Hepatocyte (in vitro differentiated cells): ENCODE data around the gene MRC1. TPM values are rescaled to one million over a fixed set of nuclear protein-coding genes. Genes with fewer than 3 reads are reported as not detected.
"Not testable (repeated sequence)": the region's sequence is repeated elsewhere in the genome, so short reads cannot be mapped to it uniquely, and the experiment has no call there.

Source experiments
- DNase-seq: peaks from one replicate; pipeline ENCODE4 v3.0.0-alpha.2; 2016; ENCODE audit warnings: low spot score
- H2AFZ ChIP-seq: fragments of 200-600 bp; sonication (generic); 2 replicates; pipeline ENCODE4 v1.6.0; 2016; ENCODE audit warnings: antibody characterized with exemption, mild to moderate bottlenecking
- H3K27ac ChIP-seq: fragments of 200-600 bp; sonication (generic); 2 replicates; pipeline ENCODE4 v1.5.1; 2016; ENCODE audit warnings: mild to moderate bottlenecking
- H3K27me3 ChIP-seq: fragments of 200-600 bp; sonication (generic); 2 replicates; pipeline ENCODE4 v1.6.1; 2016
- H3K36me3 ChIP-seq: fragments of 200-600 bp; sonication (generic); replicated peaks from 2 replicates; pipeline ENCODE4 v1.5.1; 2016; ENCODE audit warnings: low read depth; ENCODE audit not compliant: insufficient read depth
- H3K4me1 ChIP-seq: fragments of 200-600 bp; sonication (generic); 2 replicates; pipeline ENCODE4 v1.5.1; 2016; ENCODE audit warnings: mild to moderate bottlenecking, moderate library complexity; ENCODE audit not compliant: insufficient read depth
- H3K4me2 ChIP-seq: fragments of 200-600 bp; sonication (generic); 2 replicates; pipeline ENCODE4 v1.6.0; 2016
- H3K4me3 ChIP-seq: fragments of 200-600 bp; sonication (generic); 2 replicates; pipeline ENCODE4 v1.5.1; 2016; ENCODE audit warnings: mild to moderate bottlenecking
- H3K79me2 ChIP-seq: fragments of 200-600 bp; sonication (generic); 2 replicates; pipeline ENCODE4 v1.6.0; 2017; ENCODE audit warnings: mild to moderate bottlenecking
- H3K9me2 ChIP-seq: fragments of 200-600 bp; sonication (generic); replicated peaks from 2 replicates; pipeline ENCODE4 v1.6.0; 2017; ENCODE audit warnings: mild to moderate bottlenecking; ENCODE audit not compliant: insufficient read depth
- H3K9me3 ChIP-seq: fragments of 200-600 bp; sonication (generic); 2 replicates; pipeline ENCODE4 v1.5.1; 2016; ENCODE audit warnings: low read depth, mild to moderate bottlenecking
- H4K20me1 ChIP-seq: fragments of 200-600 bp; sonication (generic); 2 replicates; pipeline ENCODE4 v1.6.0; 2016; ENCODE audit warnings: mild to moderate bottlenecking; ENCODE audit not compliant: insufficient read depth, poor library complexity, severe bottlenecking
- EZH2 ChIP-seq: fragments of 200-600 bp; sonication (generic); IDR thresholded peaks from 2 replicates; pipeline ENCODE4 v1.6.1; 2016; ENCODE audit warnings: antibody characterized with exemption, mild to moderate bottlenecking, borderline replicate concordance
- EZH2phosphoT487 ChIP-seq: fragments of 200-600 bp; sonication (generic); IDR thresholded peaks from one replicate; pipeline ENCODE4 v1.6.1; 2018; ENCODE audit warnings: antibody characterized with exemption, mild to moderate bottlenecking, low read depth, moderate library complexity; ENCODE audit not compliant: unreplicated experiment, severe bottlenecking
- WGBS: methylation state at CpG from one replicate; pipeline ENCODE4 v1.1.6; 2016; ENCODE audit warnings: low lambda C conversion rate; ENCODE audit errors: missing lambda C conversion rate; 5-methylcytosine and 5-hydroxymethylcytosine counted together
- polyA plus RNA-seq: library from polyadenylated mRNA; unstranded; fragments of >200 nt; fragmentation: Nextera tagmentation; extraction: Ambion mirVana; gene quantifications from 2 replicates; pipeline ENCODE4 v1.2.1, GENCODE V29; 2016
- total RNA-seq: library from RNA; depleted of rRNA; stranded (reverse); fragments of >200 nt; gene quantifications from 2 replicates; pipeline ENCODE4 v1.2.3, GENCODE V29; 2014
- TF ChIP-seq, protein P1 (sequence below): fragments of 200-600 bp; sonication (generic); IDR thresholded peaks from 2 replicates; pipeline ENCODE4 v1.5.1; 2016; ENCODE audit warnings: antibody characterized with exemption, mild to moderate bottlenecking; ENCODE audit not compliant: poor library complexity

Gene MRC1
- total and polyA plus RNA-seq, 2 experiments from 2014 or later, result 0.30 to 2.4 TPM

DNA sequence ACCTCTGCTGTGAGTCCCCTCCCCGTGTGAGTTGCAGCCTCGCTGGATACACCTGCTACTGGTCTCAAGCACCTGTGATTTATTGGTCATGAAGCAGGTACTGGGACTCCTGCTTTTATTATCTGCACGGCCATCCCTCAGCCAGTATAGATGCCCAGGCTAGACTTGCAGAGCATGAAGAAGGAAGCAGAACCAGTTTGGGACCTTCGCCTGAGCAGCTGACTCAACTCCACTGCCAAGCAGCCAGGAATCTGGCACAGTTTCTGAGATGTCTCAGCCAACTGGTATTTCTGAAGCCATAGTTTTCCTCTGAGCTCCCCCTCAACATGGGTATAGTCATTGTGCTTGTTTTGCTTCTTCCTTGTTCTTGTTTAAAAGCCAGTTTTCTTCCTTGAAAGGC is 114.6 kb downstream of the MRC1 start:
- Histone ChIP-seq H3K79me2 (no peaks in the 10 kb centered on the region), H3K27ac (no peak overlapping the region), H3K9me3 (no peaks in the 10 kb centered on the region), H3K4me3 (no peak overlapping the region), H3K27me3 (no peaks in the 10 kb centered on the region), H3K4me1 (no peaks in the 10 kb centered on the region), H4K20me1 (no peaks in the 10 kb centered on the region), H3K4me2 (no peak overlapping the region), H3K9me2 (no peaks in the 10 kb centered on the region), H3K36me3 (no peaks in the 10 kb centered on the region), H2AFZ (no peak overlapping the region)
- DNase-seq, result peak; percentile 12
- 53% methylated on average over 4 of the region's 4 CpGs for WGBS
- TF ChIP-seq EZH2phosphoT487, result no peak

DNA sequence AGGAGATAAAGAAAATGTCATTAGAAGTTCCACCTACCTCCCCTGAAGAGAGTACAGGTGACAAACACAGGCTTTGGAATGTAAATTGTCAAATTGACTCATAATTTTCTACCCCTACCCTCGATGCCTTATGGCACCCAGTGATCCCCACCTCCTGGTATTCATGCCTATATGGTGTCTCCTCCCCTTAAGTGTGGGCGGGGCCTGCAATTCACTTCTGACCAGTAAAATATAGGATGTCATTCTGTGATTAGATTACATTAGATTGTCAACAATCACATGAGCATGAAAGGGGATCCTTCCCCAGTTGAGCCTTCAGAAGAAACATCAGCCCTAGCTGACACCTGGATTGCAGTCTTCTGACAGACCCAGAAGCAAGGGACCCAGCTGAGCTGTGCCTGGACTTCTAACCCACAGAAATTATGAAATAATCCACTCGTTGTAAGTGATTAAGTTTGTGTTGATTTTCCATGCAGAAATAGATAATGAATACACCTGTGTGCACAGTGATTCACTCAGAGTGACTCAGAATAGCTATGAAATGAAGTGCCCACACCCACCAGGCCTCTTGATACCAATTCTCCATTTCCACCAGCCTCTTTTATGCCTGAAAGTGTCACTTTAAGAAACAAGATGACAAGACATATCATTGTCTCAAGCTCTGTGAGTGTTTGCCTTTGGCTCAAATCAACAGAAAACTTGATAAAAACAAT is 134.0 kb downstream of the MRC1 start:
- Histone ChIP-seq H2AFZ (no peak overlapping the region), H3K27me3 (no peaks in the 10 kb centered on the region), H3K36me3 (no peaks in the 10 kb centered on the region), H3K9me3 (no peaks in the 10 kb centered on the region), H3K4me1 (no peaks in the 10 kb centered on the region), H3K4me3 (no peak overlapping the region), H4K20me1 (no peaks in the 10 kb centered on the region), H3K4me2 (no peak overlapping the region), H3K9me2 (no peaks in the 10 kb centered on the region), H3K79me2 (no peaks in the 10 kb centered on the region), H3K27ac (no peak overlapping the region)
- no peak for DNase-seq
- 75% methylated on average over 3 of the region's 3 CpGs for WGBS
- TF ChIP-seq, protein P1, sequence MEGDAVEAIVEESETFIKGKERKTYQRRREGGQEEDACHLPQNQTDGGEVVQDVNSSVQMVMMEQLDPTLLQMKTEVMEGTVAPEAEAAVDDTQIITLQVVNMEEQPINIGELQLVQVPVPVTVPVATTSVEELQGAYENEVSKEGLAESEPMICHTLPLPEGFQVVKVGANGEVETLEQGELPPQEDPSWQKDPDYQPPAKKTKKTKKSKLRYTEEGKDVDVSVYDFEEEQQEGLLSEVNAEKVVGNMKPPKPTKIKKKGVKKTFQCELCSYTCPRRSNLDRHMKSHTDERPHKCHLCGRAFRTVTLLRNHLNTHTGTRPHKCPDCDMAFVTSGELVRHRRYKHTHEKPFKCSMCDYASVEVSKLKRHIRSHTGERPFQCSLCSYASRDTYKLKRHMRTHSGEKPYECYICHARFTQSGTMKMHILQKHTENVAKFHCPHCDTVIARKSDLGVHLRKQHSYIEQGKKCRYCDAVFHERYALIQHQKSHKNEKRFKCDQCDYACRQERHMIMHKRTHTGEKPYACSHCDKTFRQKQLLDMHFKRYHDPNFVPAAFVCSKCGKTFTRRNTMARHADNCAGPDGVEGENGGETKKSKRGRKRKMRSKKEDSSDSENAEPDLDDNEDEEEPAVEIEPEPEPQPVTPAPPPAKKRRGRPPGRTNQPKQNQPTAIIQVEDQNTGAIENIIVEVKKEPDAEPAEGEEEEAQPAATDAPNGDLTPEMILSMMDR, result no peak
- TF ChIP-seq EZH2phosphoT487, result no peak
- TF ChIP-seq EZH2, result no peak

DNA sequence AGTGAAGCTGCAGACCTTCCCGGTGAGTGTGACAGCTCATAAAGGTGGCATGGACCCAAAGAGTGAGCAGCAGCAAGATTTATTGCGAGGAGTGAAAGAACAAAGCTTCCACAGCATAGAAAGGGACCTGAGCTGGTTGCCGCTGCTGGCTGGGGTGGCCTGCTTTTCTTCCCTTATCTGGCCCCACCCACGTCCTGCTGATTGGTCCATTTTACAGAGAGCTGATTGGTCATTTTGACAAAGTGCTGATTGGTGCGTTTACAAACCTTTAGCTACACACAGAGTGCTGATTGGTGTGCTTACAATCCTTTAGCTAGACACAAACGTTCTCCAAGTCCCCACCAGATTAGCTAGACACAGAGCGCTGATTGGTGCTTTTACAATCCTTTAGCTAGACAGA is 141.1 kb downstream of the MRC1 start:
- not testable (repeated sequence) for H3K4me2 ChIP-seq, H3K4me1 ChIP-seq, H3K79me2 ChIP-seq, H3K36me3 ChIP-seq, H3K27me3 ChIP-seq, H2AFZ ChIP-seq, H4K20me1 ChIP-seq, H3K9me3 ChIP-seq, H3K9me2 ChIP-seq, DNase-seq, H3K4me3 ChIP-seq, H3K27ac ChIP-seq
- 86% methylated on average over 7 of the region's 7 CpGs for WGBS

DNA sequence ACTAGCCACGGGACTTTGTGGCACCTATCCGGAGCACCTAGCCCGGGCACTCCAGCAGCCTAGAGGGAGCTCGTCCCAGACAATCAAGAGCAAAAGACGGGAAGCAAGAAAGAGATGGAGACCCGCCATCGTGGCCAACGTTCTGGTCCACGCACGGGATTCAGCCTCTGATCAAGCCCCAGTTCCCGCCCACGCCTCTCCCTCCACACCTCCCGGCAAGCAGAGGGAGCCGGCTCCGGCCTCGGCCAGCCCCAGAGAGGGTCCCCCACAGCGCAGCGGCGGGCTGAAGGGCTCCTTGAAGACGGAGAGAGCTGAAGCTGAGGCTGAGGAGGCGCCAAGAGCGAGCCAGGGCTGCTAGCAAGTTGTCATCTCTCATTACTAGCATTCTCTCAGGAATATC is 141.6 kb downstream of the MRC1 start:
- Histone ChIP-seq H3K27ac (no peak overlapping the region), H3K4me3 (no peak overlapping the region), H4K20me1 (no peaks in the 10 kb centered on the region), H3K9me2 (no peaks in the 10 kb centered on the region), H3K4me2 (no peak overlapping the region), H3K4me1 (no peaks in the 10 kb centered on the region), H3K27me3 (no peaks in the 10 kb centered on the region), H3K36me3 (no peaks in the 10 kb centered on the region), H3K9me3 (no peaks in the 10 kb centered on the region), H3K79me2 (no peaks in the 10 kb centered on the region), H2AFZ (no peak overlapping the region)
- no peak for DNase-seq
- WGBS, result 95% methylated on average over 20 of the region's 22 CpGs
- TF ChIP-seq EZH2 (no peak), EZH2phosphoT487 (no peak)
- TF ChIP-seq, protein P1, result no peak
